Measurements from ENCODE around the gene NUP205. TPM values are rescaled to one million over a fixed set of nuclear protein-coding genes. Genes with fewer than 3 reads are reported as not detected.
"Not testable (repeated sequence)": the region's sequence is repeated elsewhere in the genome, so short reads cannot be mapped to it uniquely, and the experiment has no call there.

The NUP205 gene
- total RNA-seq, 1 donor from 2014 or later: 33.6 TPM

DNA sequence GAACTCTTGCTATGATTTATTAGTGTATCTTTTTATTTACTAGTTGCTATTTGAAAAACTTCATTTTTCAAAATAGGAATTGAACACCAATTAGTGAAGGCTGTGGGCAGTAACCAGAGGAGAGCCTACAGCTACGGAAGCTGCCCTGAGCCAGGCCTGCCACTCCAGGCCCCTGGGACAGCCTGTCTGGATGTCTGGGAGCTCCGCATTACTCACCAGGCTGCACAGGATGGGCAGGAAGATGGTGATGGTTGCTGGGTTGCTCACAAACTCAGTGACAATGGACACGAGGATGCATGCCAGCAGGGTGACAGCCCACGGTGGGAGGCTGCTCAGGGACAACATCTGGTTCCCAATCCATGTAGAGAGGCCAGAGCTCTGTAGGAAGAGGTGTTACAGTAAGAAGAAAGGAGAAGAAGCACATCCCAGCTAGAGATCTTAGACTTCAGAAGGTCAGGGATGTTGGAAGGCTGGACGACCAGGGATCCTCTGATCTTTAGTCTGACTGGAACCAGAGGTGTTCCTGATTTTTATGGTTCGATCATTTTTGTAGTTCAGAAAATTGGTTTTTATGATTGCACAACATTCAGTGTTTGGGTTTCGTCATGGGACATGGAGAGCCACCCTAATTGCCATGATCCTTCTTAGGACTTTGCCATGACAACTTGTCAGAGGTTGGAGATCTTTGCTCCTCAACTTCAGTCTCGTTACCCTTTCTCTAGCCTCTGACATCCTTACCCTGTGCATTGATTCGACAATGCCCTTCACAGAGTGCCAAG, 127.8 kb downstream of the NUP205 start:
- TF ChIP-seq CTCF (IDR thresholded peaks at IDR 0.05): no peak
- Histone ChIP-seq H3K9me3 (no peaks in the 10 kb centered on the region), H3K4me1 (peaks cover 7 to 21% of the 10 kb centered on the region in 2 donors), H3K27me3 (no peaks in the 10 kb centered on the region), H3K4me3 (no peak overlapping the region), H3K27ac (no peak overlapping the region), H3K36me3 (peaks cover 5 to 23% of the 10 kb centered on the region in 2 donors)
- intact Hi-C loops (cut with DNase I): no loop called here
- no peak for DNase-seq (ENCODE audit: low spot score in 2 of 2)

DNA sequence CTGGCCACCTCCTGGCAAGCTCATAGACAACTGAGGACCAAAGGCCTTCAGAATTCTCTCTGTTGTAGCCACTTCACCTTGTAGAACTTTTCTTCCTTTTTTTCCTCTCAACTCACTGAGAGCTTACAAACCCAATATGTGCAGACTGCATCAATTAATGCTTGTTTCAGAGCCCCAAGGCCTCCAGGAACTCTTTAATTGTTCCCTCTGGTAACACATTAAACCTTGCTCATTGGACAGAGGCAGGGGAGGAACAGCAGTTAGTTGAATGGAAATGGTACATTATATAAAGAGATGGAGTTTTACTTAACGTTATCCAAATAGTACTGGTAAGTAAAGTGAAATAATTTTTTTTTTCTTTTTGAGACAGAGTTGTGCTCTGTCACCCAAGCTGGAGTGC, 129.7 kb downstream of the NUP205 start:
- Histone ChIP-seq H3K27me3 (no peaks in the 10 kb centered on the region), H3K9me3 (no peaks in the 10 kb centered on the region), H3K36me3 (peaks cover 14 to 36% of the 10 kb centered on the region in 2 donors), H3K27ac (no peak overlapping the region), H3K4me3 (no peak overlapping the region), H3K4me1 (peaks cover 7 to 15% of the 10 kb centered on the region in 2 donors)
- intact Hi-C loops (cut with DNase I): no loop called here
- DNase-seq (ENCODE audit: low spot score in 2 of 2): no peak
- TF ChIP-seq CTCF (IDR thresholded peaks at IDR 0.05): no peak

DNA sequence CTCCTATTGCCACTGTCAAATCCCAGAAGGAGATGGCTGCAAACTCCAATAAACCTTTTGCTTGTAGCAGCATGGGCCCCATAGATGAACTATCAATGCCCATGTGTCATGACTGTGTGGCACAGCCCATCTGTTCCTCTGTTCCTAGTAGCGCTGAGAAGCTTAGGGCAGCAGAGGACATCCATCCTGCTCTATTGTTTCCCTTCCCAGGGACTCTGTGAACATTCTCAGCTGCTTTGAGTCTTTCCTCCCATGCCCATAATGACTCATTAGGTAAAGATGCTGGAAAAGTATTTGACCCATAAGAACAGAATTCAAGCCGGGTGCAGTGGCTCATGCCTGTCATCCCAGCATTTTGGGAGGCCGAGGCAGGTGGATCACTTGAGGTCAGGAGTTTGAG, 132.8 kb downstream of the NUP205 start:
- H3K4me1 ChIP-seq: no peaks in the 10 kb centered on the region
- no peak overlapping the region for H3K4me3 ChIP-seq
- no peak overlapping the region for H3K27ac ChIP-seq
- intact Hi-C loops (cut with DNase I): no loop called here
- H3K9me3 ChIP-seq: no peaks in the 10 kb centered on the region
- peaks cover 24 to 53% of the 10 kb centered on the region in 2 donors for H3K36me3 ChIP-seq
- TF ChIP-seq CTCF (IDR thresholded peaks at IDR 0.05): no peak
- peak in 1 of 2 donors; percentile 31 for DNase-seq (ENCODE audit: low spot score in 2 of 2)
- H3K27me3 ChIP-seq: no peaks in the 10 kb centered on the region

DNA sequence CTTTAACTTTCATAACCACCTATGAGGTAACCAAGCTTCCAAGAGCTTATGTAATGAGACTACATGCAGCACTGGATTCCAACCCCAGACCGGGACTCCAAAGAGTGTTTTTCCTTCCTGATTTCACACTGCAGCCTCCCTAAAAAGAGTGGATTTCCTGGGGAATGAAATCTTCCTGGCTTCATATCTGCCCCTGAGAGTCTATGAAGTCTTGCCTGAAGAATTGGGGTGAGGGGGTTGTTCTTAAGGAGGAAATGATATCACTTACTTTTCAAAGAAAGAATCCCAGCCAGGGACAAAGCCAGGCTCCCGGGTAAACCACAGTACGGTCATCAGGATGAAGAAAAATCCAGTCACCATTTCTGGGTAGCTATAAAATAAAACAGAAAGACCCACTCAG, 134.3 kb downstream of the NUP205 start:
- DNase-seq (ENCODE audit: low spot score in 2 of 2): peak in 1 of 2 donors; percentile 22
- H3K9me3 ChIP-seq: no peaks in the 10 kb centered on the region
- H3K27ac ChIP-seq: no peak overlapping the region
- H3K4me1 ChIP-seq: no peaks in the 10 kb centered on the region
- no peak overlapping the region for H3K4me3 ChIP-seq
- intact Hi-C loops (cut with DNase I): no loop called here
- H3K36me3 ChIP-seq: peaks cover 24 to 49% of the 10 kb centered on the region in 2 donors
- no peak for TF ChIP-seq CTCF (IDR thresholded peaks at IDR 0.05)
- no peaks in the 10 kb centered on the region for H3K27me3 ChIP-seq

DNA sequence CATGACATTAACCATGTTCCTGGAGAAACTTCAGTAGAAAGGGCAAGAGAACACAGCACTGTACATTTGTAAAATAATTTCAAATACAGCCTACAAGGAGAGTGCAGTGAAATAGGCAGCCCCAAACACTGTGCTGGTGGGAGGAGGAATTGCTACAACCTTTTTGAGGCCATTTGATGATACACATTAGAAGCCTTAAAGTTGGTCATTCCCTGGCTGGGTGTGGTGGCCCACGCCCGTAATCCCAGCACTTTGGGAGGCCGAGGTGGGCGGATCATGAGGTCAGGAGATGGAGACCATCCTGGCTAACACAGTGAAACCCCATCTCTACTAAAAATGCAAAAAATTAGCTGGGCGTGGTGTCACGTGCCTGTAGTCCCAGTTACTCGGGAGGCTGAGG, 134.9 kb downstream of the NUP205 start:
- H3K4me3 ChIP-seq; intact Hi-C loops (cut with DNase I); H3K27ac ChIP-seq; DNase-seq (ENCODE audit: low spot score in 2 of 2); H3K4me1 ChIP-seq; H3K9me3 ChIP-seq; H3K27me3 ChIP-seq: not testable (repeated sequence)
- peaks cover 24 to 43% of the 10 kb centered on the region in 2 donors for H3K36me3 ChIP-seq

DNA sequence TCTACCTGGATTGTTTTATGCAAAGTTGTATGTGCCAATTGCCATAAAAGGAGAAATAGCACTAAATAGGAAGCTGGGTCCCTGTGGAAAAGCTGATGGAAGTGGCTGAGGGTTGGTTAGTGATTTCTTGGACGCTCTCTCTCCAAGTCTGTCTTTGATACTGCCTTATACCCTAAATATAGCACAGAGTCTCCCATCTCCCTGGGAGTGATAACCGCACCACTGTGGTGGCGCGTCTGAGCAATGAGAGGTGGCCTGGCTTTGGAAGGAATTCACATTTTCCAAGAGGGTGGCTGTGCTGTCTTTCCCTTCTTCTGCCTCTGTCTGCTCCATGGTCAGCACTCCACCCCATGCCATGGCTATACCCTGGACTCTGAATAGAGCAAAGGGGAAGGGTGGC, 135.8 kb downstream of the NUP205 start:
- no peaks in the 10 kb centered on the region for H3K27me3 ChIP-seq
- no peaks in the 10 kb centered on the region for H3K4me1 ChIP-seq
- TF ChIP-seq CTCF (IDR thresholded peaks at IDR 0.05): no peak
- peaks cover 24 to 41% of the 10 kb centered on the region in 2 donors for H3K36me3 ChIP-seq
- no peaks in the 10 kb centered on the region for H3K9me3 ChIP-seq
- H3K4me3 ChIP-seq: no peak overlapping the region
- no peak overlapping the region for H3K27ac ChIP-seq
- no peak for DNase-seq (ENCODE audit: low spot score in 2 of 2)
- intact Hi-C loops (cut with DNase I): no loop called here
